Lung (tissue), 12 donors: ENCODE results near the gene PYGL. TPM values are rescaled to one million over a fixed set of nuclear protein-coding genes. Genes with fewer than 3 reads are reported as not detected.
"Not testable (repeated sequence)": the region's sequence is repeated elsewhere in the genome, so short reads cannot be mapped to it uniquely, and the experiment has no call there.

Source experiments
- ATAC-seq: fragments of 200-7000 bp; cut with Tn5 transposase; one replicate; pipeline ENCODE4 v1.9.1; 2020; ENCODE audit warnings: moderate number of reproducible peaks; ENCODE audit not compliant: insufficient read depth, low FRiP score
- DNase-seq, 3 donors: peaks; one replicate each; pipeline ENCODE4 v3.0.0-alpha.2; 2013 to 2017
- H3K27ac ChIP-seq, 2 donors: one replicate each; pipeline ENCODE4 v1.5.1; 2013; ENCODE audit warnings: mild to moderate bottlenecking in 2 of 2, moderate library complexity in 2 of 2, control low read depth in 1 of 2, inconsistent platforms in 1 of 2, low read depth in 1 of 2, low read length in 1 of 2
- H3K27me3 ChIP-seq, 3 donors: one replicate each; pipeline ENCODE4 v1.5.1; 2013; ENCODE audit warnings: low read length in 2 of 3; ENCODE audit not compliant: control insufficient read depth in 3 of 3, insufficient read depth in 3 of 3
- H3K36me3 ChIP-seq, 4 donors: one replicate each; pipeline ENCODE4 v1.5.1; 2013; ENCODE audit warnings: low read length in 4 of 4, mild to moderate bottlenecking in 1 of 4, moderate library complexity in 1 of 4; ENCODE audit not compliant: control insufficient read depth in 4 of 4, insufficient read depth in 4 of 4
- H3K4me1 ChIP-seq, 5 donors: one replicate each; pipeline ENCODE4 v1.5.1; 2013; ENCODE audit warnings: low read length in 5 of 5, mild to moderate bottlenecking in 2 of 5, moderate library complexity in 1 of 5; ENCODE audit not compliant: control insufficient read depth in 5 of 5, insufficient read depth in 5 of 5
- H3K4me3 ChIP-seq: one replicate; pipeline ENCODE4 v1.5.1; 2013; ENCODE audit warnings: mild to moderate bottlenecking, control low read depth, moderate library complexity
- H3K9ac ChIP-seq, 2 donors: one replicate each; pipeline ENCODE4 v1.5.1; 2013; ENCODE audit warnings: low read length in 2 of 2, control low read depth in 1 of 2; ENCODE audit not compliant: insufficient read depth in 1 of 2
- H3K9me3 ChIP-seq, 4 donors: one replicate each; pipeline ENCODE4 v1.5.1; 2013; ENCODE audit warnings: low read length in 3 of 4, mild to moderate bottlenecking in 1 of 4, moderate library complexity in 1 of 4; ENCODE audit not compliant: control insufficient read depth in 4 of 4, insufficient read depth in 3 of 4
- CTCF ChIP-seq: IDR thresholded peaks from 2 replicates; pipeline ENCODE4 v1.5.1; 2012; ENCODE audit warnings: mild to moderate bottlenecking; ENCODE audit errors: control extremely low read depth, extremely low read depth
- WGBS, 2 donors: extraction: QIAGEN DNeasy Blood & Tissue Kit; methylation state at CpG; one replicate each; pipeline ENCODE4 v1.1.7; 2013; 5-methylcytosine and 5-hydroxymethylcytosine counted together
- polyA plus RNA-seq, 2 donors: library from polyadenylated mRNA; stranded (reverse); fragments of 200-250 nt; gene quantifications; one replicate each; pipeline ENCODE4 v1.2.1, GENCODE V29; 2013
- total RNA-seq, 2 donors: library from RNA; depleted of rRNA in 1 of 2; stranded (reverse); fragments of >200 nt in 1 of 2; gene quantifications; one replicate each; pipeline ENCODE4 v1.2.1, GENCODE V29; 2014 to 2021
- donor health status: control.
- donor health status: control.
- donor health status: Bipolar disorder and iron deficiency.
- donor health status: healthy.
- donor health status: DM: yes; HTN: yes; CAD: no.

Gene PYGL
- total and polyA plus RNA-seq, 4 donors, result 18.7 to 85.4 (median 45.3) TPM

- WGBS, 2 donors, result 87 to 91% methylated on average over 9 of the region's 9 CpGs
- H3K4me3 ChIP-seq, result no peak overlapping the region
- DNase-seq (peak in 1 of 3 donors; percentile 6), ATAC-seq (no peak)
- no peaks in the 10 kb centered on the region for H3K9me3 ChIP-seq
- no peaks in the 10 kb centered on the region for H3K4me1 ChIP-seq
- no peak for TF ChIP-seq CTCF
- H3K36me3 ChIP-seq, result peaks cover 0 to 8% (median 6%) of the 10 kb centered on the region in 4 donors
- no peak overlapping the region for H3K9ac ChIP-seq
- H3K27me3 ChIP-seq, result no peaks in the 10 kb centered on the region
- no peak overlapping the region for H3K27ac ChIP-seq
Measured at GRCh38 chr14:50920482-50921230, 23.6 kb downstream of the PYGL start.

- H3K4me1 ChIP-seq, H3K4me3 ChIP-seq, H3K27ac ChIP-seq, H3K27me3 ChIP-seq, H3K9ac ChIP-seq, DNase-seq, H3K9me3 ChIP-seq, ATAC-seq: not testable (repeated sequence)
- H3K36me3 ChIP-seq, result peaks cover 3 to 11% (median 7%) of the 10 kb centered on the region in 4 donors
- WGBS, 2 donors, result 84 to 85% methylated on average over 5 of the region's 5 CpGs
Measured at GRCh38 chr14:50919524-50919923, 24.8 kb downstream of the PYGL start.

- Histone ChIP-seq H3K9ac (no peak overlapping the region), H3K27ac (no peak overlapping the region), H3K27me3 (no peaks in the 10 kb centered on the region), H3K36me3 (peaks cover 6 to 11% (median 7%) of the 10 kb centered on the region in 4 donors), H3K4me3 (no peak overlapping the region), H3K4me1 (no peaks in the 10 kb centered on the region), H3K9me3 (no peaks in the 10 kb centered on the region)
- no peak for ATAC-seq
- no peak for TF ChIP-seq CTCF
- WGBS, 2 donors, result 86 to 90% methylated on average over 6 of the region's 6 CpGs
- no peak for DNase-seq
Measured at GRCh38 chr14:50917449-50917848, 26.8 kb downstream of the PYGL start.

GRCh38 chr14:50910495-50911420, 33.5 kb downstream of the PYGL start:
- ATAC-seq, result no peak
- TF ChIP-seq CTCF, result no peak
- no peak for DNase-seq
- Histone ChIP-seq H3K4me1 (no peaks in the 10 kb centered on the region), H3K9ac (no peak overlapping the region), H3K27ac (no peak overlapping the region), H3K9me3 (no peaks in the 10 kb centered on the region), H3K36me3 (peaks cover 10 to 21% (median 16%) of the 10 kb centered on the region in 4 donors), H3K27me3 (no peaks in the 10 kb centered on the region), H3K4me3 (no peak overlapping the region)
- WGBS, 2 donors, result 78 to 88% methylated on average over 5 of the region's 5 CpGs
